ENCODE data around the gene ZNF771.

DNA sequence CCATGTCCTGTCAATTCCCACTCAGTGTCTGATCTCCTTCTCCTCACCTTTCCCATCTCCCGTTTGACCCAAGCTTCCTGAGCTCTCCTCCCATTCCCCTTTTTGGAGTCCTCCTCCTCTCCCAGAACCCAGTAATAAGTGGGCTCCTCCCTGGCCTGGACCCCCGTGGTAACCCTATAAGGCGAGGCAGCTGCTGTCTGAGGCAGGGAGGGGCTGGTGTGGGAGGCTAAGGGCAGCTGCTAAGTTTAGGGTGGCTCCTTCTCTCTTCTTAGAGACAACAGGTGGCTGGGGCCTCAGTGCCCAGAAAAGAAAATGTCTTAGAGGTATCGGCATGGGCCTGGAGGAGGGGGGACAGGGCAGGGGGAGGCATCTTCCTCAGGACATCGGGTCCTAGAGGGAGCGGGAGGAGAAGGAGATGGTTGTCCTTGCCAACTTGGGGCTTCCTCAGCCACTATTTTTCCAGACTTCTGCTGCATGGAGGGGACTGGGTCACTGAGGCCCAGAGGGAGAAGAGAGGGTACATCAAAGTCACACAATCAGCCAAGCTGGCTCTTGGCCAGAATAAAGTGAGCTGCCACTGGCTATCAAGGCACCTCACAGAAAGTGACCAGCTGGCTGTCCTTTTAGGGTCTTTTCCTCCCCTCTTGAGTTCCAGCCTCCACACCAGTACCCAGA lies 35.2 kb upstream of the ZNF771 start:
- TF ChIP-seq POLR2A (IDR thresholded peaks at IDR 0.05), result no peak
- TF ChIP-seq, protein P1, sequence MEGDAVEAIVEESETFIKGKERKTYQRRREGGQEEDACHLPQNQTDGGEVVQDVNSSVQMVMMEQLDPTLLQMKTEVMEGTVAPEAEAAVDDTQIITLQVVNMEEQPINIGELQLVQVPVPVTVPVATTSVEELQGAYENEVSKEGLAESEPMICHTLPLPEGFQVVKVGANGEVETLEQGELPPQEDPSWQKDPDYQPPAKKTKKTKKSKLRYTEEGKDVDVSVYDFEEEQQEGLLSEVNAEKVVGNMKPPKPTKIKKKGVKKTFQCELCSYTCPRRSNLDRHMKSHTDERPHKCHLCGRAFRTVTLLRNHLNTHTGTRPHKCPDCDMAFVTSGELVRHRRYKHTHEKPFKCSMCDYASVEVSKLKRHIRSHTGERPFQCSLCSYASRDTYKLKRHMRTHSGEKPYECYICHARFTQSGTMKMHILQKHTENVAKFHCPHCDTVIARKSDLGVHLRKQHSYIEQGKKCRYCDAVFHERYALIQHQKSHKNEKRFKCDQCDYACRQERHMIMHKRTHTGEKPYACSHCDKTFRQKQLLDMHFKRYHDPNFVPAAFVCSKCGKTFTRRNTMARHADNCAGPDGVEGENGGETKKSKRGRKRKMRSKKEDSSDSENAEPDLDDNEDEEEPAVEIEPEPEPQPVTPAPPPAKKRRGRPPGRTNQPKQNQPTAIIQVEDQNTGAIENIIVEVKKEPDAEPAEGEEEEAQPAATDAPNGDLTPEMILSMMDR (IDR thresholded peaks at IDR 0.05), result no peak
